GM08714 (cell line): ENCODE results near the gene SLC17A9.
A peak's percentile ranks its signal among the peaks of the same experiment; 100 is the strongest.

Experiments
- H3K4me3 ChIP-seq: fragments of 200-500 bp; sonication (Bioruptor generic); 2 replicates; pipeline ENCODE4 v1.5.1; 2014; ENCODE audit warnings: mild to moderate bottlenecking, low read length, inconsistent platforms
- ZNF274 ChIP-seq: IDR thresholded peaks from 2 replicates; pipeline ENCODE4 v1.6.1; 2012; ENCODE audit warnings: mild to moderate bottlenecking, low read depth, low read length

Gene SLC17A9, protein sequence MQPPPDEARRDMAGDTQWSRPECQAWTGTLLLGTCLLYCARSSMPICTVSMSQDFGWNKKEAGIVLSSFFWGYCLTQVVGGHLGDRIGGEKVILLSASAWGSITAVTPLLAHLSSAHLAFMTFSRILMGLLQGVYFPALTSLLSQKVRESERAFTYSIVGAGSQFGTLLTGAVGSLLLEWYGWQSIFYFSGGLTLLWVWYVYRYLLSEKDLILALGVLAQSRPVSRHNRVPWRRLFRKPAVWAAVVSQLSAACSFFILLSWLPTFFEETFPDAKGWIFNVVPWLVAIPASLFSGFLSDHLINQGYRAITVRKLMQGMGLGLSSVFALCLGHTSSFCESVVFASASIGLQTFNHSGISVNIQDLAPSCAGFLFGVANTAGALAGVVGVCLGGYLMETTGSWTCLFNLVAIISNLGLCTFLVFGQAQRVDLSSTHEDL

DNA sequence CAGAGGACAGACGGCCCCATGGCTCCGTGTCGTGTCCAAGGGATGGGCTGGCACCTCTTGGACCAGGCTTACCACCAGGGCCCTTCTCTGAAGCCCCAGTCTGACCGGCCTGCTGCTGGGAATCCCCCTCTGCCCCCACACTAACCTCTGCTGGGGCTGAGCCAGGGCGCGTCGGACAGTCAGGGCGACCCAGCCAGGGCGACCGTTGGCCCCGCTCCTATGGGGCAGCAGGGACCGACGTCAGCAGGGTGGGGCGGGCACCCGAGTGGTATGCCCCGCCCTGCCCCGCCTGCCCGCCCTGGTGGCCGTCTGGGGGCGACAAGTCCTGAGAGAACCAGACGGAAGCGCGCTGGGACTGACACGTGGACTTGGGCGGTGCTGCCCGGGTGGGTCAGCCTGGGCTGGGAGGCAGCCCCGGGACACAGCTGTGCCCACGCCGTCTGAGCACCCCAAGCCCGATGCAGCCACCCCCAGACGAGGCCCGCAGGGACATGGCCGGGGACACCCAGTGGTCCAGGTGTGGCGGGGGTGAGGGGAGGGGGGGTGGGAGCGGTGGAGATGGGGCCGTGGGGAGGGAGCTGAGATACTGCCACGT is at the start of gene SLC17A9:
TSS of gene SLC17A9 (plus strand) at position 337 of the 595 bp plus-strand sequence. CDS start at position 459, 122 bp downstream.
- H3K4me3 ChIP-seq: peak within 1 kb of the TSS; percentile 62; the same call in 1 of the 2 replicates
- no peak for TF ChIP-seq ZNF274

DNA sequence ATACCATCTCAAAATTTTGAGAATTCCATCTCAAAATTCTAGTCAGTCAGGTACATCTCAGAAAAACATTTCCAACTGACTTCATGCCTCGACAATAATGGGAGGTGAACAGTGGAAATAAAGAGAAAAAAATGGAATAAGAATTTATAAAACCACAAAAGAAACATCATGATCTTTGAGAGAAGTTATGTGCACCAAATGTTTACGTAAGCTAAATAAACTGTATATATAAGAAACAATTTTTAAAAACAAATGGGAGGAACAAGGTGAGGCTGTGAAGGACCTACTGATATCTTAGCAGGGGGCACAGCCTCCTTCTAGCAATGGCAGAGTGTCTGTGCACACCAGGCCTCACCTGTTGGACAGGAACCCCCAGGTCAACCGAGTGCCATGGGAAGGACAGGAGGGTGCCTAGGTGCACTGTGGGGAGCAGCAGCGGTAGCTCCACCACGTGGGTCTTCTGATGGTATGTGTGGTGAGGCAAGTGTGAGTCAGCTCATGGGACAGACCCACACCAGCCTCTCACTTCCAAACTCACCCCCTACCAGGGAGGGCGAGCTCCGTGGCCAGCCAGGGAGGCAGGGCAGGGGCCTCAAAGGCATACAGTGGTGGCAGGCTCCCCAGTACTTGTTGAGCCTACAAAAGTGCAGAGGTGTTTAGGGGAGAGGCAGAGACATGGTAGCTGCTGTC is 49.4 kb upstream of the SLC17A9 start:
- no peak overlapping the region for H3K4me3 ChIP-seq
- no peak for TF ChIP-seq ZNF274

DNA sequence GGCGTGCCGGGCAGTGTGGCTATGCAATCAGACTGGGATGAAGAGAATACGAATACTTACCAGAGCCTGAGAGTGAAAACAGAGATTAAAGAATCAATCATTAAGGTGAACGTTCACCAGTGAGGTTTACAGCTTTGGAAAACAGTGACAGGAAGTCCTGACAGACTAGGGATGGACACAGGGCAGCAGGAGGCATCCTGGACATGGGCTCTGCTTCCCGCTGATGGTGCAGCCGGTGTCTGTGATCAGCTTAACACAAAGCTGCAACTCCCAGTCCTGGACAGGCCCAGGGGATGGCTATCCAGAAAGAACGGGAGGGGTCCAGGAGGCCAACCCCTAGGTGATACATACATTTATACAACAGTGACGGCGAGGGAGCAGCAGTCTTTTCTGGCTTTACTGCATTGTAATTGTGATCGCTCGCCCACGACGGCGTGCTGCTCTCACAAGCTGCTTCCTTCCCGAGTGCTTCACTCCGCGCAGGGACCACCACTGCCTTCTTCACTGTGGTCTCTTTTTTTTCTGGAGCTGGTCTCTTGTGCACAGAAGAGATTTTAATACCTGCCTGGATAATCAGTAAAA is 46.9 kb upstream of the SLC17A9 start:
- H3K4me3 ChIP-seq: no peak overlapping the region
- TF ChIP-seq ZNF274: no peak

DNA sequence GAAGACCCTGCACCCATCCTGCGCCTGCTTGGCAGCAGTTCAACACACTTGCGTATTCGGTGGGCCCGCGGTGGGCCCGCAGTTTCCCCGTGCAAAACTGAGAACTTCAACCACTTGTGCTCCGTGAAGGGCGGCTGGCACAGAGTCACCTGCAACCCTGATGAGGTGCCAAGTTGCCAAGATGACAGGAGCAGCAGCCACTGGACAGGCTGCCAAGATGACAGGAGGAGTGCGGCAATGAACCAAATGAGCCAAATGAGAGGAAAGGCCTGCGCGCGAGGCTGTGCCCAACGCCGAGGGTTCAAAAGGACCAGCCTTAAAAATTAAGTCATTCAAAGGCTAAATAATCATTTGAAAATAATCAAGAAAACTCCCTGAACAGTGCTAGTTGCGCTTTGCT is 46.3 kb upstream of the SLC17A9 start:
- no peak overlapping the region for H3K4me3 ChIP-seq
- TF ChIP-seq ZNF274: no peak

DNA sequence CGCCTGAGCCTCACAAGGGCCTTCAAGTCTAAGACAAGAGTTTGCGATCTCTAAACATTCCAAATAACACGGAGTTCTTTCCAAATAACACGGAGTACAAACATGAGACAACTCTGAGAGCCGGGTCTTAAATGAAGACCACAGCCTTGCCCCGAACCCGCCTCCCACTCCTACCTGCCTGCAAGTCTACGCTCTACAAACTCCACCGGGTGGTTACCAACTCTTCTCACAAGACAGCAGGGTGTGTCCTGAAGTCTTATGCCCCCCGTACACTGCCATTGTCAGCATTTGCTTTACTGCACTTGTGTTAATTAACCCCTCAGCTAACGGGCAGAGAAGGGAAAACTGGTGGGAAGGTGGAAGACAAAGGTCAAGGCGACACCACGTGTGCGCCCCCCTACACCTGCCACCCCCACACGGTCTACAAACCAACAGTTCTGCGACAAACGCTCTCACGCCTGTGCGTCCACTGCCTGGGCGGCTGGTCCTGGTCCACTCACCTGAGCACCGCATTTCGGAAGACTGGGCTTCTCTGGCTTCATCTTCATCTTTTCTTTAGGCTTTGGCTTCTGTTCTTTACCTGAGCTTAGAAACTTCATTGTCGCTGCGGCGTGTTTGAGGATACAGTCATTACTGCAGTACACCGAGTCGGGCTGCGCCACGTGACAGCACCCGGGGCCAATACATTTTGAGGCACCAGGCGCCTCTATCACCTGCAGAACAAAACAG is 45.7 kb upstream of the SLC17A9 start:
- H3K4me3 ChIP-seq: no peak overlapping the region
- TF ChIP-seq ZNF274: no peak

DNA sequence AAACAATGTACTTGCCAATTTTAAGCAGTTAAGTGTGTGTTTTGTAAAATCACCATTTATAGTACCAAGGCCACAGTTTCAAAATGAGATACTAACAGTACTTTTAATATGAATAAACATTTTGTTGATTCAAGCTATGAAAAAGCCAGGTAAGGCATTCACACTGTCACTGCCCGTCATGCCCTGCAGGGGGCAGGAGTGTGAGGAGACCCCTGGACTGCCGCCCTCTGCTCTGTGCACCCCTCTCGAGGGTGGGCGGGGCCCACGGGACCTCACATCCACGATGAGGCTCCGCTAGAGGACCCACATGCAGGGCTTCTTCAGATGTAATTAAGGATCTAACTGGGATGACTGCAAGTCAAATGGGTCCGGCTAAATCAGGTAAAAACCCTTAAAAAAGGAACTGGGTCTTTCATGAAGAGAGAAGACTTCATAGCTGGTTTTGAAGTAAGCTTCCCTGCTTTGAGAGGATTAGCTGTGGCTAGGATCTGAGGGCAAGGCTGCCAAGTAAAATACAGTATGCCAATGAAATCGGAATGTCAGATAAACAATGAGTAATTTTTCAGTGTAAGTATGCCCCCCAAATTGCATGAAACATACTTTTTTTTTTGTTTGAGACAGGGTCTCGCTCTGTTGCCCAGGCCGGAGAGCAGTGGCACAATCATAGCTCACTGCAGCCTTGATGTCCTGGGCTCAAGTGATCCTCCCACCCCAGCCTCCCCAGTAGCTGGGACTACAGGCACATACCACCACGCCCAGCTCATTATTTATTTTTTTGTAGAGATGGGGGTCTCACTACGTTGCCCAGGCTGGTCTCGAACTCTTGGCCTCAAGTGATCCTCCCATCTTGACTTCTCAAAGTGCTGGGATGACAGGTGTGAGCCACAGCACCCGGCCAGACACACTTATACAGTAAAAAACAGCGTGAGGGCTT is 44.9 kb upstream of the SLC17A9 start:
- no peak for TF ChIP-seq ZNF274
- no peak overlapping the region for H3K4me3 ChIP-seq

DNA sequence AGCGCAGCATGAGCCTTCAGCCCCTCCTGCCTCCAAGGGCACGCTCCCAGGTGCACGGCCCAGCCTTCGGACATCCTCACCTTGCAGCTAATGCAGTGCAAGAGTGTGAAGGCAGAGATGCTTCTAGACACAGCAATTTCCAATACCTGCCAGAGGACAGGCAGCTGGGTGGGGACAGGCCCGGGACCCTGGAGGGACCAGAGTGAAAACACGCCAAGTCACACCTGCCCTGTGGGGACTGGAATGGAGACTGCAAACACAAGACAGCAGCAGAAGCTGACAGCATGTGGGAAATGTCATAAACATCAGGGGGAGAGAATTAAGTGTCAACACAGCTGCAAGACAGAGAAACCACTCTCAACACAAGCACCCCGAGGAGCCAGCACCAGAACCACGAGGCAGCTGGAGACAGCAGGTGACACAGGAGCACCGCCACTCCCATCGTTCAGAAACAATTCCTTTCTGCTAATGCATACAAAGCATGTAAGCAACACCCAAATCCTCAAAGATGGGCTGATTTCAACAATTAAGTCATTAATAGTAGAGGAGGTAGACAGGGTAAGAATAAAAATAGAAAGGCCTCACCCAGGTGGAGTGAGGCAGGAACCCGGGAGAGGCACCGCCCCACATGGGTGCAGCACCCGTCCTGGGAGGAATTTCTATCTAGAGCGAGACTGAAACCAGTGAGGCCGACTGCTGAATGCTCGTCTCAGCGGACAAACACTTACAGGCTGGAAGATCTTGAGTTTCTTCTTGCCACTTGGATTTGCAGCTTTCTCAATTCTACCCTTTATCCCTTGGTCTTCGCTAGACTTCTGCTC is 43.3 kb upstream of the SLC17A9 start:
- no peak overlapping the region for H3K4me3 ChIP-seq
- no peak for TF ChIP-seq ZNF274

DNA sequence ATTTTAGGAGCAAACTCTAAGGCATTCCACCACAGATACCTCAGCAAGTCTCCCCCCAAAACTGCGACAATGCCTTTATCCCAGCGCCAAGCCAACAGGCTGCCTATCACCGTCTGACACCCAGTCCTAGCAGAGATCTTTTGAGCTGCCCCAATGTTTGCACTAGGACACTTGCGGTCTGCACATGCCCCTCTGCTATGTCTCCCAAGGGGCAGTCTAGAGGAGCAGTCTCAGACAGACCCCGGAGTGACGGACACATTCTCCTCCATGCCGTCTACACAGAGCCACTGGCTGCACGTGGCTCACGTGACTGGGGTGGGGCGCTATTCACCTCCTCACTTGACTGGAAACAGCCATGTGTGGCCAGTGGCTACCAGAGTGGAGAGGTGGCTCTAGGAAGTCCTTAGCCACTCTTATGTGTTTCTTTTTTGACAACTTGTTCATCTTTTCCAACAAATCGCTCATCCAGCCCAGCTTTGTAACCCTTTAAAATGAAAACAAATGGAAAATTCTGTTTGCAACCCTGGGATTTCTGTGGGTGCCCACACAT is 42.2 kb upstream of the SLC17A9 start:
- no peak for TF ChIP-seq ZNF274
- H3K4me3 ChIP-seq: no peak overlapping the region

DNA sequence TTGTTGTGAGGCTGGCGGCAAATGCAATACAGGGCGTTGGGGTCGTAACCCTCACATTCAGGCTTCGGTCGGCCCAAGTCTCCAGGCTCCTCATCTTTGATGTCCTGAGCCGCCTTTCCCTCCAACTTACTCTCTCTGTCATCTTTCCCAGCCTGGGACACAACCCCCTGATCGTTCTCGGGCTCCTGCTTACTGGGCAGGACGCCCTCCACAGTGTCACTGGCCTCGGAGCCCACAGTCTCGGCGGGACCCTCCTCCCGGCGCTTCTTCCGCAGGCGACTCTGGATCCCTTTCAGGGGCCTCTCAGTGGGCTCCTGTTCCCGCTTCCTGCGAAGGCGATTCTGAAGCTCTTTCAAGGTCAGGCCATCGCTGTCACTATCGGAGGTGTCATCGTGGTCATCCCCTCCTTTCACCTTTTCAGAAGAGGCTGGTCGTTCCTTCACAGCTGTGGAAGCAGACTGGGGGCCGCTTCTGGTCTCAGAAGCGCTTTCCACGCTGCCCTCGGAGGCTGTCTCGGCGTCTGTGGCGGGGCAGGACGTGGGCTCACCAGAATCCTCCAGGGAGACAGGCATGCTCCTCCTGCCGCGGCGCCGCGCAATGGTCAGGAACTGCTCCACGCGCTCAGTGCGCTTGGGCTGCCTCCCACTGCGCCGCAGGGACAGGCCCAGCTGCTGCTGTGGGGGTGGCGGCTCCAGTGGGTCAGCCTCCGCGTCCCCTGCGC is 41.6 kb upstream of the SLC17A9 start:
- no peak for TF ChIP-seq ZNF274
- no peak overlapping the region for H3K4me3 ChIP-seq

DNA sequence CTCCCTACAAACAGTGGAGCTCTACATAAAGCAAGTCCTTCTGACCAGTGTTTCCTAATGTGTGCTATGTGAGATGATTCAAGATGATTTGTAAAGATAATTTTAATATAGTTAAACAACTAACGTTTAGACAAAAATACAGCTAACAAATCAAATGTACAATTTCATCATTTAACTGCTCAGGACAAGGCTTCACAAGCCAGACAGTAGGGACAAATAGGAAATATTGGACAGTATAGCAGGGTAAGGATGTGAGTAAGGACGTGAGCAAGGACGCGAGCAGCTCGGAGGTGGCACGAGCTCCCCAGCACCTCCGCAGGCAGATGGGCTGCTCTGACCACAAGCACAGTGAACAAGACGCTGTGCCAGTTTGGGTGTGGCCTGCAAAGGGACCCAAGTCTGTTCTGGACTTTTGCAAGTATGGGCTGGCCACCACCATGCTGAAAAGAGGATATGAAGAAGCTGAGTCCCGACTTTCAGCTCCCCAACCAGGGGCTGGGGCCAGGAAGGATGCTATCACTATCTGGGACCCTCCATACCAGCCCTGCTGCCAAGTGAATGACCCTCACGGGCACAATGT is 40.7 kb upstream of the SLC17A9 start:
- H3K4me3 ChIP-seq: no peak overlapping the region
- TF ChIP-seq ZNF274: no peak
